Trophoblast cell (in vitro differentiated cells and primary cell): ENCODE data around the gene CACNG4.

ENCODE experiments used
- DNase-seq, 2 donors: peaks; one replicate each; pipeline ENCODE4 v3.0.0-alpha.2; 2016
- H2AFZ ChIP-seq: 2 replicates; pipeline ENCODE4 v1.6.1; 2013; ENCODE audit warnings: low read length, moderate library complexity, mild to moderate bottlenecking; ENCODE audit not compliant: insufficient read depth, poor library complexity
- H2AK5ac ChIP-seq: 2 replicates; pipeline ENCODE4 v1.6.1; 2013; ENCODE audit warnings: mild to moderate bottlenecking, low read length
- H2BK120ac ChIP-seq: 2 replicates; pipeline ENCODE4 v1.6.1; 2013; ENCODE audit warnings: low read length, mild to moderate bottlenecking, moderate library complexity; ENCODE audit not compliant: insufficient read depth, poor library complexity
- H2BK12ac ChIP-seq: 2 replicates; pipeline ENCODE4 v1.6.1; 2013; ENCODE audit warnings: mild to moderate bottlenecking, low read length, moderate library complexity
- H2BK5ac ChIP-seq: 2 replicates; pipeline ENCODE4 v1.6.1; 2013; ENCODE audit warnings: low read length, low read depth, moderate library complexity, mild to moderate bottlenecking; ENCODE audit not compliant: poor library complexity
- H3K14ac ChIP-seq: 2 replicates; pipeline ENCODE4 v1.6.1; 2013; ENCODE audit warnings: mild to moderate bottlenecking, low read length
- H3K18ac ChIP-seq: 2 replicates; pipeline ENCODE4 v1.6.1; 2013; ENCODE audit warnings: mild to moderate bottlenecking, low read length
- H3K23ac ChIP-seq: 2 replicates; pipeline ENCODE4 v1.6.1; 2013; ENCODE audit warnings: low read length
- H3K27ac ChIP-seq: 2 replicates; pipeline ENCODE4 v1.5.1; 2013; ENCODE audit warnings: low read depth, mild to moderate bottlenecking, inconsistent platforms, low read length, moderate library complexity
- H3K27me3 ChIP-seq: 2 replicates; pipeline ENCODE4 v1.6.1; 2013; ENCODE audit warnings: inconsistent platforms, mild to moderate bottlenecking, low read length, moderate library complexity; ENCODE audit not compliant: insufficient read depth
- H3K36me3 ChIP-seq, 2 experiments: 1 replicate in 1 of 2; 2 replicates in 1 of 2; pipeline ENCODE4 v1.6.1; 2013; ENCODE audit warnings: low read length in 2 of 2, mild to moderate bottlenecking in 2 of 2, moderate library complexity in 1 of 2; ENCODE audit not compliant: insufficient read depth in 2 of 2, control insufficient read depth in 1 of 2
- H3K4ac ChIP-seq: 2 replicates; pipeline ENCODE4 v1.6.1; 2013; ENCODE audit warnings: low read depth, mild to moderate bottlenecking, low read length, moderate library complexity
- H3K4me1 ChIP-seq, 2 experiments: 1 replicate in 1 of 2; 2 replicates in 1 of 2; pipeline ENCODE4 v1.6.1; 2013; ENCODE audit warnings: low read length in 2 of 2, mild to moderate bottlenecking in 2 of 2, moderate library complexity in 1 of 2; ENCODE audit not compliant: insufficient read depth in 2 of 2, control insufficient read depth in 1 of 2
- H3K4me2 ChIP-seq: 2 replicates; pipeline ENCODE4 v1.6.1; 2013; ENCODE audit warnings: inconsistent platforms, mild to moderate bottlenecking, low read length, moderate library complexity
- H3K4me3 ChIP-seq: 2 replicates; pipeline ENCODE4 v1.5.1; 2013; ENCODE audit warnings: mild to moderate bottlenecking, low read depth, low read length, inconsistent platforms
- H3K79me1 ChIP-seq: one replicate; pipeline ENCODE4 v1.6.1; 2013; ENCODE audit warnings: low read length
- H3K79me2 ChIP-seq: 2 replicates; pipeline ENCODE4 v1.6.1; 2013; ENCODE audit warnings: low read length, mild to moderate bottlenecking; ENCODE audit not compliant: control insufficient read depth, insufficient read depth, poor library complexity
- H3K9ac ChIP-seq: 2 replicates; pipeline ENCODE4 v1.6.1; 2013; ENCODE audit warnings: mild to moderate bottlenecking, low read length
- H3K9me3 ChIP-seq: 2 replicates; pipeline ENCODE4 v1.6.1; 2013; ENCODE audit warnings: low read depth, mild to moderate bottlenecking, control low read depth, inconsistent platforms, low read length; ENCODE audit not compliant: insufficient read depth
- H4K12ac ChIP-seq: 2 replicates; pipeline ENCODE4 v1.6.1; 2013; ENCODE audit warnings: low read depth, mild to moderate bottlenecking, low read length, moderate library complexity
- H4K8ac ChIP-seq: 2 replicates; pipeline ENCODE4 v1.6.1; 2013; ENCODE audit warnings: low read depth, mild to moderate bottlenecking, low read length, moderate library complexity
- H4K91ac ChIP-seq: one replicate; pipeline ENCODE4 v1.6.1; 2013; ENCODE audit warnings: low read depth, mild to moderate bottlenecking, low read length, moderate library complexity
- WGBS: extraction: QIAGEN DNeasy Blood & Tissue Kit; methylation state at CpG from one replicate; pipeline ENCODE4 v1.1.7; 2013; ENCODE audit warnings: missing lambda C conversion rate; ENCODE audit not compliant: insufficient read length, insufficient coverage; ENCODE audit errors: extremely low coverage; 5-methylcytosine and 5-hydroxymethylcytosine counted together

Gene CACNG4

DNA sequence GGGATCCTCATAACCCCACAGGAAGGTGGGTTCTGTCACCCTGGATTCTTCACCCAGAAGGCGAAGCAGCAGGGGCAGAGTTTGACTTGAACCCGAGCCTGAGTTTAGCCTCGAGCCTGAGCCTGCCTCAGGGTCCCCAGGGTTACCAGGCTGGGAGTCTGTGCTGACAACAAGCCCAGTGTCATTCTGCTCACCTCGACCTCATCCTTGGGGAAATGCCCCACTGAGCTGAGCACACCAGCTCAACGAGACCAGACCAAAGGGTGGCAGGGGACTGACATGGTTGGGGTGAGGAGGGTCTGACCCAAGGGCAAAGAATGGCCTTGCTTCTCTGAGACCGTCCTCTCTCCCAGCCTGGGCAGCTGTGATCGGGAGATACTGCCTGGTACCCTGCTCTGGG, 20.2 kb downstream of the CACNG4 start:
- Histone ChIP-seq H3K4me2 (no peak overlapping the region), H3K4me3 (no peak overlapping the region), H3K79me1 (no peaks in the 10 kb centered on the region), H2AFZ (no peak overlapping the region), H3K4ac (no peak overlapping the region), H3K4me1 (no peaks in the 10 kb centered on the region), H3K79me2 (no peaks in the 10 kb centered on the region), H3K9me3 (no peaks in the 10 kb centered on the region), H4K8ac (no peak overlapping the region), H3K36me3 (peaks cover 19 to 37% of the 10 kb centered on the region in 2 experiments), H2BK12ac (no peak overlapping the region), H3K27me3 (no peaks in the 10 kb centered on the region), H3K18ac (no peak overlapping the region), H2BK5ac (no peak overlapping the region), H3K9ac (no peak overlapping the region), H2BK120ac (no peak overlapping the region), H3K23ac (no peak overlapping the region), H3K27ac (no peak overlapping the region), H4K12ac (no peak overlapping the region), H2AK5ac (no peak overlapping the region), H3K14ac (no peak overlapping the region), H4K91ac (no peak overlapping the region)
- DNase-seq: no peak
- WGBS: no CpG with 5 or more reads among the region's 7 CpGs

GRCh38 chr17:66985338-66986237, 21.1 kb downstream of the CACNG4 start:
- H4K91ac ChIP-seq: no peak overlapping the region
- H3K79me1 ChIP-seq: no peaks in the 10 kb centered on the region
- no peak overlapping the region for H2BK120ac ChIP-seq
- H2AK5ac ChIP-seq: no peak overlapping the region
- no peak overlapping the region for H3K18ac ChIP-seq
- H3K4me2 ChIP-seq: no peak overlapping the region
- H3K27me3 ChIP-seq: no peaks in the 10 kb centered on the region
- no peak overlapping the region for H3K23ac ChIP-seq
- H4K12ac ChIP-seq: no peak overlapping the region
- no peak overlapping the region for H2BK12ac ChIP-seq
- no peak overlapping the region for H2BK5ac ChIP-seq
- no peaks in the 10 kb centered on the region for H3K4me1 ChIP-seq
- no peak overlapping the region for H3K14ac ChIP-seq
- no peak overlapping the region for H3K9ac ChIP-seq
- WGBS: no CpG with 5 or more reads among the region's 12 CpGs
- no peak overlapping the region for H2AFZ ChIP-seq
- no peak overlapping the region for H4K8ac ChIP-seq
- no peak overlapping the region for H3K4me3 ChIP-seq
- H3K4ac ChIP-seq: no peak overlapping the region
- H3K79me2 ChIP-seq: no peaks in the 10 kb centered on the region
- H3K9me3 ChIP-seq: no peaks in the 10 kb centered on the region
- H3K27ac ChIP-seq: no peak overlapping the region
- DNase-seq: peak in 1 of 2 donors; percentile 8
- H3K36me3 ChIP-seq: peaks cover 21 to 37% of the 10 kb centered on the region in 2 experiments

GRCh38 chr17:66986659-66987058, 22.2 kb downstream of the CACNG4 start:
- Histone ChIP-seq H3K4me2 (no peak overlapping the region), H4K91ac (no peak overlapping the region), H3K79me1 (no peaks in the 10 kb centered on the region), H2AFZ (no peak overlapping the region), H3K9ac (no peak overlapping the region), H2BK5ac (no peak overlapping the region), H3K4me1 (no peaks in the 10 kb centered on the region), H3K14ac (no peak overlapping the region), H2BK120ac (no peak overlapping the region), H3K9me3 (no peaks in the 10 kb centered on the region), H3K18ac (no peak overlapping the region), H4K12ac (no peak overlapping the region), H3K4ac (no peak overlapping the region), H4K8ac (no peak overlapping the region), H2BK12ac (no peak overlapping the region), H3K79me2 (no peaks in the 10 kb centered on the region), H3K27me3 (no peaks in the 10 kb centered on the region), H2AK5ac (no peak overlapping the region), H3K4me3 (no peak overlapping the region), H3K36me3 (peaks cover 23 to 40% of the 10 kb centered on the region in 2 experiments), H3K23ac (no peak overlapping the region), H3K27ac (no peak overlapping the region)
- no CpG with 5 or more reads among the region's 4 CpGs for WGBS
- DNase-seq: no peak

DNA sequence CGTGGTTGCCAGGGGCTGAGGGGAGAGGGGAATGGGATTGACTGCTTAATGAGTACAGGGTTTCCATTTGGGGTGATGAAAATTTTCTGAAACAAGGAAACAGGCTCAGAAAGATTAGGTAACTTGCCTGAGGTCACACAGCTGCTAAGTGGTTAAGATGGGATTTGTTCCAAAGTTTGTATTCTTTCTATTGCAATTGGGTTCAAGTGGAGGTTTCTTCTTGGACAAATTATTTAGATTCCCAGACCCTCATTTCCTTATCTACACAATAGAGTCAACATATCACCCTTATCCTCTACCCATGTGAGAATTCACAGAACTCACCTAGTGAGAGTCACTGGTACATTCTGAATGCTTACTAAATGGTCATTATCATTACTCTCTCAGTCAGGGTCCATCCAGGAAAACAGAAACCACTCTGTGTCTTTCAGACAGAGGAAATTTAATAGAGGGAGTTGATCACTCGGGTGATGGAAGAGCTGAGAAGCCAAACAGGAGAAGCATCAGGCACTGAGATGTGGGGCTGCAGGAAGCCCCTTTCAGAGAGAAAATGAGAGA, 22.6 kb downstream of the CACNG4 start:
- H4K12ac ChIP-seq: no peak overlapping the region
- no peak overlapping the region for H3K4me2 ChIP-seq
- no peak overlapping the region for H4K91ac ChIP-seq
- H2BK12ac ChIP-seq: no peak overlapping the region
- no peak overlapping the region for H3K23ac ChIP-seq
- H3K79me2 ChIP-seq: no peaks in the 10 kb centered on the region
- H2AK5ac ChIP-seq: no peak overlapping the region
- H3K9me3 ChIP-seq: no peaks in the 10 kb centered on the region
- no peaks in the 10 kb centered on the region for H3K4me1 ChIP-seq
- no peak overlapping the region for H3K14ac ChIP-seq
- H3K36me3 ChIP-seq: peaks cover 26 to 41% of the 10 kb centered on the region in 2 experiments
- no peak overlapping the region for H4K8ac ChIP-seq
- H3K9ac ChIP-seq: no peak overlapping the region
- H3K27me3 ChIP-seq: no peaks in the 10 kb centered on the region
- DNase-seq: no peak
- H3K4me3 ChIP-seq: no peak overlapping the region
- H2BK5ac ChIP-seq: no peak overlapping the region
- H3K18ac ChIP-seq: no peak overlapping the region
- no peak overlapping the region for H2BK120ac ChIP-seq
- H3K4ac ChIP-seq: no peak overlapping the region
- no CpG with 5 or more reads among the region's 2 CpGs for WGBS
- H2AFZ ChIP-seq: no peak overlapping the region
- no peak overlapping the region for H3K27ac ChIP-seq
- no peaks in the 10 kb centered on the region for H3K79me1 ChIP-seq
